HL-60/S4 treated with phorbol 12-myristate 13-acetate at 8.2 ng/mL for 4 days and 3 days (cell line): ENCODE measurements around the gene MYMX.
"Not testable (repeated sequence)": the region's sequence is repeated elsewhere in the genome, so short reads cannot be mapped to it uniquely, and the experiment has no call there.

ENCODE experiments used
- in situ Hi-C: fragments of 300-500 bp; cut with MboI; formaldehyde crosslinking; loops from 2 replicates; pipeline ENCODE4 v1.15.0; 2022; ENCODE audit warnings: low sequenced_read_pairs

MYMX gene

DNA sequence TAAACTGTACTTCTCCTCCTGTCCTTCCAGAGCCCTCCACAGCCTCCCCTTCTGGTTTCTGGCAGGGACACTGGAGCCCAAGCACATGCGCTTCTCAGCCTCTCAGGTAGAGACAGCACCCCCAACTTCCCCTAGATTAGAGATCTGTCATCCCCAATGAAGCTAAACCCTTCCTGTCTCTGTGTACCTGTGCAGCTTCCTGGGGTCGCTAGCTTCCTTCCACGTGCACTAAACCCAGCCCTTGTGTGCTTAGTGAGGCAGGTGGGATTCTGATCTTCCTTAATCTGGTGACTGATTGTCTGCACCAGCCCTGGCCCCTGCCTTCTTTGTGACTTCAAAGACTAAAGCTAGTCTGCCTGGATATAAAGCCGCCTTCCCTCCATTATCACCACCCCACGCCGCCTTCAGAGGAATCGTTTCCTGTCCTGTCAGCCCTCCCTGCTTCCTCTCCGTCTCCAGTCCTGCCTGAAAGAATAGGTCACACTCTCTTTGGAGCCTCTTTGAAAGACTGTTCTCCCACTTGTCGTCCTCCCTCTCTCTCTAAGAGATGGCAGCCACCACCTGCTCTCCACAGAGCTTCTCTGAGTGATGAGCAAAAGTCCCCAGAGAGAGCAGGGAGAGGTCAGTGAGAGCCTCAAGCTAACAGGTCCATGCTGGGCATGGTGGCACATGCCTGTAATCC lies 30.6 kb upstream of the MYMX start:
- in situ Hi-C loops, result no loop called here

DNA sequence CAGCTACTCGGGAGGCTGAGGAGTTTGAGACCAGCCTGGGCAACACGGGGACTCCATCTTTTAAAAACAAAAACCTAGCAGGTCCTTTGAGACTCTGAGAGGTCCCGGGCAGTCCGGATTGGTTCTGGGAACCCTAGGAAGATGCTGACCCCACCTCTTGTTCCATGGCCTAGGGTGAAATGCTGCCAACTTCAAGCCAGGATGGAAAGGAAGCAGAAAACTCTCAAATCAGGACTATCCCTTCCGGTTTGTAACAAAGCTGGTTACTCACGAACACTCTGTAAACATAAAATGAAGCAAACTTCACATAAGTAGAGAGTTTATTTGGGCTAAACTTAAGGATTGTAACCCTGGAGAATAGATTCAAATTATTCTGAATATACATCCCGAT lies 30.1 kb upstream of the MYMX start:
- in situ Hi-C loops, result no loop called here

DNA sequence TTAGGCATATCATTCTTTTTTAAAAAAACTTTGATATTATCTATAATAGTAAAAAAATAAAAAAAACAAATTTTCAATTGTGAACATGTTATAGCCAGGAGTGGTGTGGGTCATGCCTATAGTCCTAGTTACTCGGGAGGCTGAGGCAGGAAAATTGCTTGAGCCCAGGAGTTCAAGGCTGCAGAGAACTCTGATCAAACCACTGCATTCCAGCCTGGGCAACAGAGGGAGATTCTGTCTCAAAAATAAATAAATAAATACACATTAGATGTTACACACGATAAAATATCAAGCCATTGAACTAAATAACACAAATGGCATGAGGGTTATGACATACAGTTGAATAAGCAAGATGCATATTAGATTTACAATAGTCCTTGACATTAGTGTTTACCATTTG lies 27.9 kb upstream of the MYMX start:
- in situ Hi-C loops, result no loop called here

DNA sequence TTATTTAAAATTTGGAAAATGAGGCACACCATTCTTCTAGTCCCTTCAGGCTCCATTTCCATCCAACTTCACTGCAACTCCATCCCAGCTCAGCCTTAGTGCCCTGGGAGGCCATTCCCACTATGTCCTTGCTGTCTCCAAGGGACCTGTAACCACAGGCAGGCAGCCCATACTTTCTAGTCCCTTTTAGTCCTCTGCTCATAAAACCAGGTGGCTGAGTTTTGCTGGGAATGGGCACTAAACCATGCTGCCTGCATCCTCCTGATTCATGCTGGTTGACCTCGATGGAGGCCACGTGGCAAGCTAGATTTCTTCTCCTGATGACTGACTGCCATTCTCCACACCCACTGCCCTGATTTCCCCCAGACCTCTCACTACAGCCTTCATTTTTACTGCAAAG lies 27.5 kb upstream of the MYMX start:
- in situ Hi-C loops, result no loop called here

DNA sequence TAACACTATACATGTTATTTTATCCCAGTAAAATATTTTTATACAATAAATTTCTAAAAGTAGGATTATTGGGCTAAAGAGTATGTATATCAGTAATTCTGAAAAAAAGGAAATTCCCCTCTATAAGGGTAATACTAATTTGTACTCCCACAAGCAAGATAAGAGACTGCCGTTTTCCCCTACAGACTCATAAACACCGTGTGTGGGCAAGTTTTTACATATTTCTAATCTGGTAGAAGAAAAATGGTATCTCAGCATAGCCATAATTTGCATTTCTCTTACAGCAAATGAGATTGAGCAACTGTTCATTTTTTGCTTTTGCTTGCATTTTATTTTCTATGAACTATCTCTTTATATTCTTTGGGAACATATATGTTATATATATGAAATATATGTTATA lies 26.0 kb upstream of the MYMX start:
- in situ Hi-C loops, result no loop called here

GRCh38 chr6:44192428-44193041 lies 24.2 kb upstream of the MYMX start:
- in situ Hi-C loops, result no loop called here

- in situ Hi-C loops, result no loop called here
Observed at GRCh38 chr6:44193307-44193910, 23.3 kb upstream of the MYMX start.

DNA sequence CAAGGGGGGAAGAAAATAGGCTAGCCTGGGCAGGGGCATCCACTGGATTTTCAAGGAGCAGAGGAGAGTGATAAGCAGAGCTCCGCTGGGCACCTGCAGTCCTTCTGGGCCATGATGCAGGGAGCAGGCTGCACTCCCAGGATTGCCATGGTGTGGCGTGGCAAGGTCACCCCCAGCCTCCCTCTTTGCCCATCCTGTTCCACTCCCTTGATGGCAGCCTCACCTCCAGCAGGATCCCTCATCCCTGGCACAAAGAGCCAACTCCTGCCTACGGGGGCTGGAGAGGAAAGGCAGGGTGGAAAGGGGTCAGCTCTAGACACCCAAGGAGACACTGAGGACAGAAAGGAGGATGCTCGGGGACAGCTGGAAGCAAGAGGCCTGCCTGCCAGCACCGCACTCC lies 22.4 kb upstream of the MYMX start:
- in situ Hi-C loops, result no loop called here

GRCh38 chr6:44196351-44196750 lies 20.4 kb upstream of the MYMX start:
- in situ Hi-C loops, result not testable (repeated sequence)

- in situ Hi-C loops, result no loop called here
Observed at GRCh38 chr6:44198684-44199083, 18.0 kb upstream of the MYMX start.

GRCh38 chr6:44199883-44200282 lies 16.8 kb upstream of the MYMX start:
- in situ Hi-C loops, result no loop called here

- in situ Hi-C loops, result no loop called here
Observed at GRCh38 chr6:44201200-44201599, 15.5 kb upstream of the MYMX start.

GRCh38 chr6:44201638-44202303 lies 15.0 kb upstream of the MYMX start:
- in situ Hi-C loops, result no loop called here

GRCh38 chr6:44202332-44202971 lies 14.3 kb upstream of the MYMX start:
- in situ Hi-C loops, result no loop called here

DNA sequence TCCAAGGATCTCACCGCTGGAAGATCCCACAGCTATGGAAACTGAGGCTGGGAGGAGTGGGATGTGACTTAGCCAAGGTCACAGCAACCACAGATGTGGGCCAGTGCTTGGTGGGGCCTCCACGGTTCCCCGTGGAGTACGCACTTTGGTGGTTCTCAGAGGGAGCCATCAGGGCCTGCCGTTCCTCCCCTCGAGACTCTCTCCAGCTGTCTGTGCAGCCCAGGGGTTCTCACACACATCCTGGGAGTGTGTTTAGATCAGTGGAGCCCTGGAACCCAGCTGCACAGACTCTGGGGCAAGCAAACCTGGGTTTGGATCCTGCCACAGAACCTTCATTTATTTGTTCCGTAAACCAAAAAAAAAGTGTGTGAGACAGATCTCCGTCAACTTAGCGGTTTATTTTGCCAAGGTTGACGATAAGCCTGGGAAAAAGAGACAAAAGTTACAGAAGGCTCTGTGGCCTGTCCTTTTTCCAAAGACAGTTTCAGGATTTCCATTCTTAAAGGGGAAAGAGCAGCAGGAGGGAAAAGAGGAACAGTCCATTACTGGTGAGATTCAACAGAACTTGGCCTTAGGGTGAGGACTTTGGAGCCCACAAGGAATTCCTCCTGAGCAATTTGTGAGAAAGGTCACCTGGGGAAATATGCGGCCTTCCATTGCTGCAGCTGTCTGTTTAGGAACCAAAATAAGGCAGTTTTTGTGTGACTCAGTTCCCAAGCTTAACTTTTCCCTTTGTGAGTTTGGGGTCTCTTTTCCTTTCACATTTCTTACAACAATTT lies 13.6 kb upstream of the MYMX start:
- in situ Hi-C loops, result no loop called here

DNA sequence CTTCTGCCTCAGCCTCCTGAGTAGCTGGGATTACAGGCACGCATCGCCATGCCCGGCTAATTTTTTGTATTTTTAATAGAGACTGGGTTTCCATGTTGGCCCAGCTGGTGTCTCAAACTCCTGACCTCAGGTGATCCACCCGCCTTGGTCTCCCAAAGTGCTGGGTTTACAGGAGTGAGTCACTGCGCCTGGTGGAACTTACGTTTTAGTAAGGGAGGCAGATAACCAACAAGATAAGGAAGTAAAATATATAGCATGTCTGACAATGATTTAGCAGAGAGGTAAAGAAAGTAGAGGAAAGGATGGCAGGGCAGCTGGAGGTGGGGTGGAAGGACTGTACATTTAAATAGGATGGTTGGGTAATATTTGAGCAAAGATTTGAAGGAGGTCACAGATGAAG lies 12.8 kb upstream of the MYMX start:
- in situ Hi-C loops, result no loop called here

DNA sequence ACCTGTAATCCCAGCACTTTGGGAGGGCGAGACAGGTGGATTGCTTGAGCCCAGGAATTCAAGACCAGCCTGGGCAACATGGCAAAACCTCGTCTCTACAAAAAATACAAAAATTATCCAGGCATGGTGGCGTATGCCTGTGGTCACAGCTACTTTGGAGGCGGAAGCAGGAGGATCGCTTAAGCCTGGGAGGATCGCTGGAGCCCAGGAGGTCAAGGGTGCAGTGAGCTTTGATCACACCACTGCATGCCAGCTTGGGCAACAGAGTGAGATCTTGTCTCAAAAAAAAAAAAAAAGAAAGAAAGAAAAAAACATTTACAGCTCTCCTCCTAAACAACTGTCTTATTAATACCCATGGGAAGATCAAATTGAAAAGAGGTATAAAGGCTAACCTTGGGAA lies 8.8 kb upstream of the MYMX start:
- in situ Hi-C loops, result no loop called here

DNA sequence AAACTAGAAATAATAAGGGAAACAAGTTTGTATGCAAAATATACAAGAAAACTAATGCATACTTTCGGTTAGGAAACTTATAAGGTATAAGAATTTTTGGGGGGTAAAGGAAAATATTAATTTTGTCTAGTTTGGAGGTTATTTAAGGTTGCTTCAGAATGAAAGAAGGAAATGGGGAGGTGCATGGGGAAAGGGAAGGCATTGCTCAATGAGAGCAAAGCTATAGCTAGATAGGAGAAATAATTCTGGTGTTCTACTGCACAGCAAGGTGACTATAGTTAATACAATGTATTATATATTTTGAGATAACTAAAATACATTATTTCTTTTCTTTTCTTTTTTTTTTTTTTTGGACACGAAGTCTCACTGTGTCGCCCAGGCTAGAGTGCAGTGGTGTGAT lies 5.4 kb upstream of the MYMX start:
- in situ Hi-C loops, result no loop called here

DNA sequence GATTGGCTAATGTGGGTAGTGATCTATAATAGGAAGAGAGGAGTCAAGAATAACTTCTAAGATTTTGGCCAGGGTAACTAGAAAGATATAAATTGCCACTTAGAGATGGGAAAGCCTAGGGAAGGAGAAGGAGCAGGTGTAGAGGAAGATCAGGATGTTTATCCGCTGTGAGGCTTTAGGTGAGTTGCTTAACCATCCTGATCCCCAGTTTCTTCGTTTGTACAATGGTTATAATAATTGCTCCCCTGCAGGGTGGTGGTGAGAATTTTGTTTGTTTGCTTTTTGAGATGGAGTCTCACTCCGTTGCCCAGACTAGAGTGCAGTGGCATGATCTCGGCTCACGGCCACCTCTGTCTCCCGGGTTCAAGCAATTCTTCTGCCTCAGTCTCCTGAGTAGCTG lies 2.4 kb upstream of the MYMX start:
- in situ Hi-C loops, result no loop called here

- in situ Hi-C loops, result no loop called here
Observed at GRCh38 chr6:44217332-44218143, 812 bp downstream of the MYMX start.
